GM18867 (cell line): Measurements from ENCODE around the gene TIA1.

Source experiments
- ATAC-seq: cut with Tn5 transposase; IDR thresholded peaks from one replicate; pipeline ENCODE4 v1.9.1; 2021; ENCODE audit warnings: mild to moderate bottlenecking, moderate library complexity; ENCODE audit not compliant: unreplicated experiment

TIA1 gene

DNA sequence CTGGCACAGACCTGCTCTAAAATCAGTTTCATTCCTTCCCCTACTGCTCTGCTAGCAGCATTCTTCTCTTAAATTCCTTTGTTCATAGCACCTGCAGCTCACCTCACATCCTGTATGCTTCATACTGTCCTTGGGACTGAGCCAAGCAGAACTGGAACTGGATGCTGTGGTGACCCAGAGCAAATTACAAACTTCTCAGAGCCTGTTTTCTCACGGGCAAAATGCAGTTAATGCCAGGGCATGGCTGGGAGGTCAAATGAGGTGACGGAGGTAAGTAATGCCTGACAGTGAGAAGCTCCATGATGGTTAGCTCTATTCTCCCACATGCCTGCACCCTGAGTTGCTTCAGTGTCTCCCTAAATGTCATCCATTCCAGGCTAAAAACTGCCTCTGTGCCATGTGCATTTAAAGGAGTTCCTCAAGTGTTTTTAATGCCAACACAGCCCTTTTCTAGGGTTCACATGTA, 87.3 kb downstream of the TIA1 start:
- ATAC-seq, result peak; percentile 88

- ATAC-seq, result no peak
These were observed 87.9 kb downstream of the TIA1 start for GRCh38 chr2:70160545-70160944.
